SK-N-SH treated with all-trans-retinoic acid at 6 μM for 48 hours (cell line): ENCODE data around the gene RALGAPA1.

Experiments
- ARNTL ChIP-seq: fragments of 450-650 bp; formaldehyde crosslinking; IDR thresholded peaks from 2 replicates; pipeline ENCODE4 v1.5.0; 2020; ENCODE audit warnings: low read depth, mild to moderate bottlenecking, moderate library complexity, borderline replicate concordance
- BACH2 ChIP-seq: fragments of 250-450 bp; sonication (Bioruptor Pico); IDR thresholded peaks from 2 replicates; pipeline ENCODE4 v1.9.0; 2021; ENCODE audit warnings: mild to moderate bottlenecking, borderline replicate concordance
- CREB5 ChIP-seq: fragments of 250-450 bp; sonication (Bioruptor Pico); IDR thresholded peaks from 2 replicates; pipeline ENCODE4 v1.5.1; 2020; ENCODE audit warnings: low read depth, mild to moderate bottlenecking, moderate library complexity
- CSDC2 ChIP-seq: fragments of 250-450 bp; sonication (Bioruptor Pico); IDR thresholded peaks from 2 replicates; pipeline ENCODE4 v1.5.0; 2020; ENCODE audit warnings: mild to moderate bottlenecking, moderate library complexity
- CSRNP3 ChIP-seq: fragments of 250-450 bp; sonication (Bioruptor Pico); IDR thresholded peaks from 2 replicates; pipeline ENCODE4 v1.5.1; 2021; ENCODE audit warnings: mild to moderate bottlenecking, moderate library complexity
- ISL1 ChIP-seq: fragments of 250-450 bp; sonication (Bioruptor Pico); IDR thresholded peaks from 2 replicates; pipeline ENCODE4 v2.1.2; 2022; ENCODE audit warnings: mild to moderate bottlenecking, moderate library complexity
- POU6F1 ChIP-seq: fragments of 250-450 bp; sonication (Bioruptor Pico); IDR thresholded peaks from 2 replicates; pipeline ENCODE4 v1.8.0; 2021; ENCODE audit warnings: low read depth, mild to moderate bottlenecking, moderate library complexity, borderline replicate concordance
- PPARA ChIP-seq: fragments of 250-450 bp; sonication (Bioruptor Pico); IDR thresholded peaks from 2 replicates; pipeline ENCODE4 v1.5.0; 2020; ENCODE audit warnings: mild to moderate bottlenecking, borderline replicate concordance
- RARB ChIP-seq: fragments of 250-450 bp; sonication (Bioruptor Pico); IDR thresholded peaks from 2 replicates; pipeline ENCODE4 v1.8.0; 2021; ENCODE audit warnings: mild to moderate bottlenecking, moderate library complexity
- ZFP3 ChIP-seq: fragments of 250-450 bp; sonication (Bioruptor Pico); IDR thresholded peaks from 2 replicates; pipeline ENCODE4 v1.5.0; 2020; ENCODE audit warnings: mild to moderate bottlenecking, moderate library complexity

GRCh38 chr14:35695647-35696046 lies 113.4 kb downstream of the RALGAPA1 start:
- TF ChIP-seq CSRNP3 (CRISPR knock-in tag) = no peak
- TF ChIP-seq ZFP3 = no peak
- TF ChIP-seq RARB (CRISPR knock-in tag) = no peak
- no peak for TF ChIP-seq ARNTL (CRISPR knock-in tag)
- no peak for TF ChIP-seq CSDC2 (CRISPR knock-in tag)
- TF ChIP-seq ISL1 = 0 out of 2 replicates have a peak, but pooled peaks have one; percentile 34
- no peak for TF ChIP-seq PPARA (CRISPR knock-in tag)
- TF ChIP-seq POU6F1 (CRISPR knock-in tag) = no peak
- no peak for TF ChIP-seq CREB5
- TF ChIP-seq BACH2 (CRISPR knock-in tag) = no peak
